H1 (cell line): Measurements from ENCODE around the gene NPC2. TPM values are rescaled to one million over a fixed set of nuclear protein-coding genes. Genes with fewer than 3 reads are reported as not detected.
A peak's percentile ranks its signal among the peaks of the same experiment; 100 is the strongest.

Source experiments
- CTCF ChIA-PET: fragments of 300-600 bp; sonication (Branson Sonifier 250); formaldehyde crosslinking; loops from one replicate; lab custom pipeline; 2021; ENCODE audit not compliant: partially characterized antibody; lab: Charles Lee
- POLR2A ChIA-PET: fragments of 300-600 bp; sonication (Branson Sonifier 250); formaldehyde crosslinking; loops from one replicate; lab custom pipeline; 2021; ENCODE audit warnings: inconsistent platforms; ENCODE audit not compliant: partially characterized antibody; lab: Charles Lee
- DNase-seq, 2 experiments: peaks; one replicate each; pipeline versions ENCODE4 v3.0.0 to v3.0.0-alpha.2; 2010 to 2022; ENCODE audit warnings: low spot score in 2 of 2, low read depth in 1 of 2, mixed read lengths in 1 of 2
- FAIRE-seq: peaks from 2 replicates; lab custom pipeline; 2011; peaks lifted over from hg19 to GRCh38; lab: Jason Lieb, UNC
- H2AFZ ChIP-seq: 2 replicates; pipeline ENCODE4 v1.8.1; 2012; ENCODE audit warnings: low read length, inconsistent platforms
- H2AK5ac ChIP-seq: 2 replicates; pipeline ENCODE4 v1.6.1; 2013; ENCODE audit warnings: low read depth, low read length
- H2BK120ac ChIP-seq: replicated peaks from 2 replicates; pipeline ENCODE3; 2013; ENCODE audit warnings: low read depth, low read length, inconsistent platforms
- H2BK12ac ChIP-seq: 2 replicates; pipeline ENCODE4 v1.6.1; 2013; ENCODE audit warnings: low read depth, low read length
- H2BK15ac ChIP-seq: 2 replicates; pipeline ENCODE4 v1.6.1; 2013; ENCODE audit warnings: low read length
- H2BK20ac ChIP-seq: 2 replicates; pipeline ENCODE4 v1.6.1; 2013; ENCODE audit warnings: low read length
- H2BK5ac ChIP-seq: 2 replicates; pipeline ENCODE4 v1.6.1; 2013; ENCODE audit warnings: low read depth, low read length
- H3K14ac ChIP-seq: 2 replicates; pipeline ENCODE4 v1.6.1; 2013; ENCODE audit warnings: inconsistent platforms; ENCODE audit not compliant: insufficient read length
- H3K18ac ChIP-seq: 2 replicates; pipeline ENCODE4 v1.6.1; 2013; ENCODE audit warnings: low read length; ENCODE audit errors: extremely low read depth
- H3K23ac ChIP-seq: 2 replicates; pipeline ENCODE4 v1.6.1; 2013; ENCODE audit warnings: inconsistent platforms; ENCODE audit not compliant: insufficient read length
- H3K23me2 ChIP-seq: 2 replicates; pipeline ENCODE4 v1.6.1; 2013; ENCODE audit warnings: low read depth, low read length
- H3K27ac ChIP-seq: 2 replicates; pipeline ENCODE4 v1.6.1; 2011; ENCODE audit warnings: low read depth, low read length, inconsistent platforms
- H3K27me3 ChIP-seq, 4 experiments: replicated peaks in 1 of 4; 1 replicate in 1 of 4; 2 replicates in 3 of 4; pipeline versions ENCODE4 v1.6.1 to v1.8.1; 2011 to 2013; ENCODE audit warnings: low read length in 3 of 4, mild to moderate bottlenecking in 3 of 4, inconsistent platforms in 2 of 4, mixed read lengths in 2 of 4, moderate library complexity in 1 of 4; ENCODE audit not compliant: control insufficient read depth in 3 of 4, insufficient read depth in 3 of 4; ENCODE audit errors: extremely low read depth in 1 of 4
- H3K36me3 ChIP-seq, 4 experiments: 2 replicates each; pipeline versions ENCODE4 v1.6.1 to v1.8.1; 2011 to 2013; ENCODE audit warnings: mild to moderate bottlenecking in 4 of 4, low read length in 3 of 4, moderate library complexity in 2 of 4, control low read depth in 1 of 4, inconsistent platforms in 1 of 4; ENCODE audit not compliant: insufficient read depth in 4 of 4, control insufficient read depth in 2 of 4
- H3K4ac ChIP-seq: replicated peaks from 2 replicates; pipeline ENCODE3; 2013; ENCODE audit warnings: low read length, low read depth, mixed read lengths, inconsistent platforms; ENCODE audit not compliant: insufficient read length
- H3K4me1 ChIP-seq, 4 experiments: replicated peaks in 1 of 4; 1 replicate in 1 of 4; 2 replicates in 3 of 4; pipeline versions ENCODE4 v1.6.1 to v1.8.1; 2011 to 2013; ENCODE audit warnings: low read length in 3 of 4, inconsistent platforms in 2 of 4, mixed read lengths in 1 of 4; ENCODE audit not compliant: insufficient read depth in 4 of 4, control insufficient read depth in 3 of 4
- H3K4me2 ChIP-seq, 2 experiments: 2 replicates each; pipeline versions ENCODE4 v1.6.1 to v1.8.1; 2011 to 2013; ENCODE audit warnings: low read depth in 2 of 2, low read length in 2 of 2, control low read depth in 1 of 2, inconsistent platforms in 1 of 2, mild to moderate bottlenecking in 1 of 2; ENCODE audit not compliant: insufficient read depth in 1 of 2
- H3K4me3 ChIP-seq, 4 experiments: fragments of 200-600, 300-600 bp in 1 of 4; sonication (generic), shearing (Covaris generic), sonication (Bioruptor Twin) in 1 of 4; 2 replicates each; pipeline versions ENCODE4 v1.5.1 to v1.8.1; 2011 to 2016; ENCODE audit warnings: low read length in 4 of 4, low read depth in 3 of 4, control low read depth in 2 of 4, inconsistent platforms in 2 of 4, mild to moderate bottlenecking in 2 of 4, mixed read lengths in 1 of 4, moderate library complexity in 1 of 4; ENCODE audit not compliant: insufficient read depth in 2 of 4; ENCODE audit errors: extremely low read depth in 1 of 4
- H3K56ac ChIP-seq: replicated peaks from 2 replicates; pipeline ENCODE3; 2013; ENCODE audit warnings: low read depth, mild to moderate bottlenecking, mixed read lengths, low read length, inconsistent platforms; ENCODE audit not compliant: insufficient read length
- H3K79me1 ChIP-seq: 2 replicates; pipeline ENCODE4 v1.6.1; 2013; ENCODE audit warnings: low read depth, low read length, control low read depth
- H3K79me2 ChIP-seq, 2 experiments: 2 replicates each; pipeline versions ENCODE4 v1.6.1 to v1.8.1; 2012 to 2013; ENCODE audit warnings: low read length in 2 of 2, mild to moderate bottlenecking in 2 of 2, inconsistent platforms in 1 of 2; ENCODE audit not compliant: insufficient read depth in 2 of 2, control insufficient read depth in 1 of 2
- H3K9ac ChIP-seq, 4 experiments: replicated peaks in 1 of 4; 1 replicate in 1 of 4; 2 replicates in 3 of 4; pipeline versions ENCODE4 v1.6.1 to v1.8.1; 2011 to 2013; ENCODE audit warnings: low read depth in 3 of 4, low read length in 3 of 4, control low read depth in 2 of 4, mild to moderate bottlenecking in 2 of 4, moderate library complexity in 2 of 4, inconsistent platforms in 1 of 4; ENCODE audit errors: extremely low read depth in 1 of 4
- H3K9me3 ChIP-seq, 2 experiments: 2 replicates each; pipeline versions ENCODE4 v1.6.1 to v1.8.1; 2012 to 2013; ENCODE audit warnings: mild to moderate bottlenecking in 2 of 2, moderate library complexity in 2 of 2, control low read depth in 1 of 2, inconsistent platforms in 1 of 2, low read depth in 1 of 2, low read length in 1 of 2, mixed read lengths in 1 of 2; ENCODE audit not compliant: insufficient read depth in 2 of 2
- H4K20me1 ChIP-seq, 2 experiments: replicated peaks in 1 of 2; 2 replicates each; pipeline versions ENCODE3 to v1.8.1; 2011 to 2013; ENCODE audit warnings: inconsistent platforms in 2 of 2, low read length in 2 of 2, mild to moderate bottlenecking in 1 of 2; ENCODE audit not compliant: insufficient read depth in 2 of 2, control insufficient read depth in 1 of 2
- H4K5ac ChIP-seq: 2 replicates; pipeline ENCODE4 v1.6.1; 2013; ENCODE audit warnings: low read length, low read depth, mixed read lengths, inconsistent platforms; ENCODE audit not compliant: insufficient read length
- H4K8ac ChIP-seq: 2 replicates; pipeline ENCODE4 v1.8.0; 2013; ENCODE audit warnings: mild to moderate bottlenecking, moderate library complexity, low read length, inconsistent platforms; ENCODE audit not compliant: insufficient read depth; ENCODE audit errors: extremely low read depth
- H4K91ac ChIP-seq: replicated peaks from 2 replicates; pipeline ENCODE3; 2013; ENCODE audit warnings: low read length, mixed read lengths, inconsistent platforms; ENCODE audit not compliant: insufficient read length
- CTBP2 ChIP-seq: IDR thresholded peaks from 2 replicates; pipeline ENCODE4 v1.7.0; 2011; ENCODE audit warnings: borderline replicate concordance, mild to moderate bottlenecking, moderate library complexity, mixed read lengths, low read length; ENCODE audit not compliant: insufficient read depth, insufficient read length
- HDAC2 ChIP-seq, 2 experiments: fragments of 300-600 bp in 1 of 2; sonication (generic) in 1 of 2; IDR thresholded peaks; 2 replicates each; pipeline ENCODE4 v1.6.1; 2011 to 2012; ENCODE audit warnings: low read depth in 2 of 2, low read length in 2 of 2, mild to moderate bottlenecking in 2 of 2, moderate library complexity in 2 of 2, borderline replicate concordance in 1 of 2, inconsistent platforms in 1 of 2
- MAFK ChIP-seq: IDR thresholded peaks from 2 replicates; pipeline ENCODE4 v1.6.1; 2012; ENCODE audit warnings: low read depth, mild to moderate bottlenecking, improper control_type of control experiment, low read length
- RAD21 ChIP-seq, 2 experiments: IDR thresholded peaks in 1 of 2; conservative IDR thresholded peaks in 1 of 2; 2 replicates each; pipeline ENCODE4 v1.6.1; 2011; ENCODE audit warnings: low read depth in 2 of 2, low read length in 2 of 2, improper control_type of control experiment in 1 of 2, inconsistent platforms in 1 of 2, mild to moderate bottlenecking in 1 of 2, moderate library complexity in 1 of 2
- SAP30 ChIP-seq: fragments of 300-600 bp; sonication (generic); IDR thresholded peaks from 2 replicates; pipeline ENCODE4 v1.7.1; 2012; ENCODE audit warnings: low read length, moderate library complexity, mild to moderate bottlenecking, inconsistent platforms; ENCODE audit not compliant: insufficient read depth, insufficient replicate concordance
- SIN3A ChIP-seq, 2 experiments: IDR thresholded peaks in 1 of 2; conservative IDR thresholded peaks in 1 of 2; 2 replicates each; pipeline ENCODE4 v1.6.1; 2011 to 2012; ENCODE audit warnings: low read length in 2 of 2, improper control_type of control experiment in 1 of 2, low read depth in 1 of 2, mild to moderate bottlenecking in 1 of 2
- YY1 ChIP-seq: IDR thresholded peaks from 2 replicates; pipeline ENCODE4 v1.6.1; 2011; ENCODE audit warnings: low read depth, mild to moderate bottlenecking, low read length
- ZNF274 ChIP-seq: IDR thresholded peaks from 2 replicates; pipeline ENCODE4 v1.7.0; 2012; ENCODE audit warnings: low read length, borderline replicate concordance; ENCODE audit errors: extremely low read depth
- WGBS, 2 experiments: shearing (Covaris generic) in 1 of 2; methylation state at CpG; one replicate each; pipeline versions ENCODE4 v1.1.6 to v1.1.7; 2013 to 2015; ENCODE audit warnings: low lambda C conversion rate in 2 of 2, mixed read lengths in 2 of 2, inconsistent platforms in 1 of 2, low coverage in 1 of 2, missing lambda C conversion rate in 1 of 2; ENCODE audit not compliant: insufficient replicate concordance in 2 of 2, insufficient coverage in 1 of 2, insufficient read length in 1 of 2; ENCODE audit errors: extremely low coverage in 1 of 2, missing lambda C conversion rate in 1 of 2; 5-methylcytosine and 5-hydroxymethylcytosine counted together
- polyA plus RNA-seq, 7 experiments: library from polyadenylated mRNA; depleted of rRNA in 3 of 7; stranded (reverse) in 5 of 7; unstranded in 2 of 7; fragments of >200 nt in 5 of 7; fragments of 200-250 nt in 2 of 7; gene quantifications; 1 replicate in 5 of 7; 2 replicates in 1 of 7; 4 replicates in 1 of 7; pipeline versions ENCODE4 v1.2.1 to v1.2.3, GENCODE V29; 2011 to 2013; ENCODE audit warnings: missing spikeins in 2 of 7, mixed read lengths in 2 of 7
- total RNA-seq: library from RNA; stranded (reverse); fragmentation: NEBNext Ultra II Directional; extraction: Animal tissue kit (Norgen Biotek cat#: 25700); gene quantifications from 2 replicates; pipeline ENCODE4 v1.2.1, GENCODE V29; 2021
- TF ChIP-seq, protein P1 (sequence below): IDR thresholded peaks from 2 replicates; pipeline ENCODE4 v1.6.1; 2012; ENCODE audit warnings: low read length, inconsistent platforms

The NPC2 gene
- total and polyA plus RNA-seq, 2 of the 8 experiments (the other 6 are each of a cell fraction or from before 2014, with no cell fraction given), result 178 to 258 TPM

DNA sequence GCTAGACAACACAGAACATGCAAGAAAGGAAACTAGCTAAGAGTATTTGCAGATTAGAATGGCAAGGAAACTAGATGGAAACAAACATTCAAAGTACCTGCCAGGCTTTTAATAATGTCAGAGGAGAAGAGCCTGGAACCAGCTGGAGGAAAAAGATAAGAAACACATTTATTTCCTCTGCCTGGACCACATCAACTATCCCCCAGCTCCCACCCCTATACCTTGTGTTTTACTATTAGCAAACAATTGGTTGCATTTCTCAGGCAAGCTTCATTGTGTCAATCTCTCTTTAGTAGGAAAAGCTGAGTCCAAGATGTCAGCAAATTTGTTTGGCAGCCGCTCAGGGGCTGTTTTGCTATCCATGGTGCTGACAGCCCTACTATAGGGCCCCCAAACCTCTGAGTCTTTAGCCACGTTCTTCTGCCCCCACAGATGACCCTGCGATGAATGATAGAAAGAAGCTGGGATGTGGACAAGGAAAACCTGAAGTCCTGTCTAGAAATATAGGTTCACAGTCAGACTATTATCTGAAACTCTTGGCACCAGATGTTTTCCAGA lies 55.5 kb downstream of the NPC2 start:
- ChIA-PET CTCF (interaction anchor here (1.0 to 2.9 kb wide), 8 partner anchors 8 to 142 kb away, joined by 3 to 11 read pairs (median 5); partner anchors contain the start of gene VRTN), POLR2A (interaction anchor here (1.0 to 2.7 kb wide), 4 partner anchors 8 to 90 kb away, joined by 3 to 13 read pairs (median 7); partner anchors contain the start of genes SYNDIG1L and VRTN)
- no peaks in the 10 kb centered on the region for H3K79me1 ChIP-seq
- no peak overlapping the region for H4K8ac ChIP-seq
- no peak overlapping the region; a peak in 1 of 7 replicates for H3K9ac ChIP-seq
- no peak overlapping the region for H2AFZ ChIP-seq
- H3K23ac ChIP-seq, result no peak overlapping the region
- no peak overlapping the region for H2BK120ac ChIP-seq
- no peak overlapping the region for H3K27ac ChIP-seq
- 0 out of 4 replicates have a peak, but pooled peaks have one; percentile 4 to 10 for TF ChIP-seq RAD21 (IDR thresholded peaks at IDR 0.05 in 1 of 2, conservative IDR thresholded peaks at IDR 0.05 in 1 of 2; ENCODE audit: low read depth in 2 of 2, low read length in 2 of 2)
- TF ChIP-seq SIN3A (conservative IDR thresholded peaks at IDR 0.05 in 1 of 2, IDR thresholded peaks at IDR 0.05 in 1 of 2; ENCODE audit: low read depth in 1 of 2, low read length in 2 of 2), result peak; percentile 83 to 90; a peak in 2 of 4 replicates
- peak; percentile 63; the same call in 1 of the 2 replicates for TF ChIP-seq YY1
- TF ChIP-seq SAP30, result no peak
- no peak for TF ChIP-seq ZNF274
- TF ChIP-seq MAFK, result no peak
- no peak for TF ChIP-seq CTBP2
- TF ChIP-seq HDAC2 (IDR thresholded peaks at IDR 0.05; ENCODE audit: borderline replicate concordance in 1 of 2, low read depth in 2 of 2, low read length in 2 of 2), result 0 out of 4 replicates have a peak, but pooled peaks of 1 of the 2 experiments have one; percentile 27
- TF ChIP-seq, protein P1, sequence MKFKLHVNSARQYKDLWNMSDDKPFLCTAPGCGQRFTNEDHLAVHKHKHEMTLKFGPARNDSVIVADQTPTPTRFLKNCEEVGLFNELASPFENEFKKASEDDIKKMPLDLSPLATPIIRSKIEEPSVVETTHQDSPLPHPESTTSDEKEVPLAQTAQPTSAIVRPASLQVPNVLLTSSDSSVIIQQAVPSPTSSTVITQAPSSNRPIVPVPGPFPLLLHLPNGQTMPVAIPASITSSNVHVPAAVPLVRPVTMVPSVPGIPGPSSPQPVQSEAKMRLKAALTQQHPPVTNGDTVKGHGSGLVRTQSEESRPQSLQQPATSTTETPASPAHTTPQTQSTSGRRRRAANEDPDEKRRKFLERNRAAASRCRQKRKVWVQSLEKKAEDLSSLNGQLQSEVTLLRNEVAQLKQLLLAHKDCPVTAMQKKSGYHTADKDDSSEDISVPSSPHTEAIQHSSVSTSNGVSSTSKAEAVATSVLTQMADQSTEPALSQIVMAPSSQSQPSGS, result no peak
- no peak overlapping the region for H2BK12ac ChIP-seq
- no peak overlapping the region for H2BK20ac ChIP-seq
- H3K9me3 ChIP-seq, result no peaks in the 10 kb centered on the region
- no peak overlapping the region for H3K14ac ChIP-seq
- no peak overlapping the region for H2AK5ac ChIP-seq
- H3K4me2 ChIP-seq, result no peak overlapping the region
- H3K4me3 ChIP-seq, result no peak overlapping the region
- no peak overlapping the region for H3K56ac ChIP-seq
- DNase-seq (peak in 1 of 2 experiments; percentile 49), FAIRE-seq (peak; percentile 42)
- no peak overlapping the region for H2BK15ac ChIP-seq
- H3K18ac ChIP-seq, result no peak overlapping the region
- H4K20me1 ChIP-seq, result no peaks in the 10 kb centered on the region
- H3K27me3 ChIP-seq, result no peaks in the 10 kb centered on the region
- H3K79me2 ChIP-seq, result no peaks in the 10 kb centered on the region
- WGBS, 2 experiments, result 39% methylated on average over 3 of the region's 3 CpGs; no CpG with 5 or more reads in 1 of the 2 experiments
- H3K36me3 ChIP-seq, result no peaks in the 10 kb centered on the region
- H2BK5ac ChIP-seq, result no peak overlapping the region
- H3K4me1 ChIP-seq, result peaks cover 2 to 12% (median 5%) of the 10 kb centered on the region in 4 experiments; a peak in 5 of 7 replicates
- no peak overlapping the region for H4K91ac ChIP-seq
- H3K4ac ChIP-seq, result no peak overlapping the region
- H4K5ac ChIP-seq, result no peak overlapping the region
- H3K23me2 ChIP-seq, result no peaks in the 10 kb centered on the region; the same call in 1 of the 2 replicates
